ENCODE data around the gene EPG5. TPM values are rescaled to one million over a fixed set of nuclear protein-coding genes. Genes with fewer than 3 reads are reported as not detected.

The EPG5 gene
- total and polyA plus RNA-seq, 2 experiments from 2014 or later = 4.6 to 32.1 TPM

DNA sequence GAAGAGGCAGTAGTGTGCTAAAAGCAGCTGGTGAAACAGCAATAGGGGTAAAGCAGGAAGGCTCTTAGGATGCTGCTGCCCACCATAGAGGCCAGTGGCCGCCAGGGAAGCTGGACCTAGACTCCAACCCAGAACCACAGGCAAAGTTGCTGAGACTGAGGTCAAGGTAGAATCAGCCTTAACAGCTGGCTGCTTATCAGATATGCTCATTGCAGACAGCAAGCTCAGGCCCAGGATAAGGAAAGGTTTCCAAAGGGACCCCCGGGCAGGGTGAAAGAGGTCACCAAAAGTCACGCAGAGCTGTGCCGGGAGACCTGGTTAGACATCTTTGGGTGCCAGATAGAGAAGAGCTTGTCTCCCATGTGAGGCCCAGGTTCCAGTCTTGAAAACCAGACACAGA lies 42.9 kb upstream of the EPG5 start:
- TF ChIP-seq EZH2 (IDR thresholded peaks at IDR 0.05; ENCODE audit: borderline replicate concordance) (no peak), EZH2phosphoT487 (IDR thresholded peaks at IDR 0.05; ENCODE audit: low read depth, severe bottlenecking, unreplicated experiment) (no peak)
- TF ChIP-seq, protein P1, sequence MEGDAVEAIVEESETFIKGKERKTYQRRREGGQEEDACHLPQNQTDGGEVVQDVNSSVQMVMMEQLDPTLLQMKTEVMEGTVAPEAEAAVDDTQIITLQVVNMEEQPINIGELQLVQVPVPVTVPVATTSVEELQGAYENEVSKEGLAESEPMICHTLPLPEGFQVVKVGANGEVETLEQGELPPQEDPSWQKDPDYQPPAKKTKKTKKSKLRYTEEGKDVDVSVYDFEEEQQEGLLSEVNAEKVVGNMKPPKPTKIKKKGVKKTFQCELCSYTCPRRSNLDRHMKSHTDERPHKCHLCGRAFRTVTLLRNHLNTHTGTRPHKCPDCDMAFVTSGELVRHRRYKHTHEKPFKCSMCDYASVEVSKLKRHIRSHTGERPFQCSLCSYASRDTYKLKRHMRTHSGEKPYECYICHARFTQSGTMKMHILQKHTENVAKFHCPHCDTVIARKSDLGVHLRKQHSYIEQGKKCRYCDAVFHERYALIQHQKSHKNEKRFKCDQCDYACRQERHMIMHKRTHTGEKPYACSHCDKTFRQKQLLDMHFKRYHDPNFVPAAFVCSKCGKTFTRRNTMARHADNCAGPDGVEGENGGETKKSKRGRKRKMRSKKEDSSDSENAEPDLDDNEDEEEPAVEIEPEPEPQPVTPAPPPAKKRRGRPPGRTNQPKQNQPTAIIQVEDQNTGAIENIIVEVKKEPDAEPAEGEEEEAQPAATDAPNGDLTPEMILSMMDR (IDR thresholded peaks at IDR 0.05; ENCODE audit: poor library complexity) = no peak
- Histone ChIP-seq H3K27me3 (no peaks in the 10 kb centered on the region), H3K9me2 (replicated peaks; ENCODE audit: insufficient read depth) (no peaks in the 10 kb centered on the region), H2AFZ (no peak overlapping the region), H3K79me2 (no peaks in the 10 kb centered on the region), H3K27ac (no peak overlapping the region), H4K20me1 (ENCODE audit: insufficient read depth, poor library complexity, severe bottlenecking) (no peaks in the 10 kb centered on the region), H3K9me3 (ENCODE audit: low read depth) (no peaks in the 10 kb centered on the region), H3K36me3 (replicated peaks; ENCODE audit: insufficient read depth, low read depth) (no peaks in the 10 kb centered on the region), H3K4me1 (ENCODE audit: insufficient read depth) (no peaks in the 10 kb centered on the region), H3K4me2 (no peak overlapping the region), H3K4me3 (no peak overlapping the region)
- no peak for DNase-seq (ENCODE audit: low spot score)
- 82% methylated on average over 4 of the region's 4 CpGs for WGBS (ENCODE audit: low lambda C conversion rate, missing lambda C conversion rate)

DNA sequence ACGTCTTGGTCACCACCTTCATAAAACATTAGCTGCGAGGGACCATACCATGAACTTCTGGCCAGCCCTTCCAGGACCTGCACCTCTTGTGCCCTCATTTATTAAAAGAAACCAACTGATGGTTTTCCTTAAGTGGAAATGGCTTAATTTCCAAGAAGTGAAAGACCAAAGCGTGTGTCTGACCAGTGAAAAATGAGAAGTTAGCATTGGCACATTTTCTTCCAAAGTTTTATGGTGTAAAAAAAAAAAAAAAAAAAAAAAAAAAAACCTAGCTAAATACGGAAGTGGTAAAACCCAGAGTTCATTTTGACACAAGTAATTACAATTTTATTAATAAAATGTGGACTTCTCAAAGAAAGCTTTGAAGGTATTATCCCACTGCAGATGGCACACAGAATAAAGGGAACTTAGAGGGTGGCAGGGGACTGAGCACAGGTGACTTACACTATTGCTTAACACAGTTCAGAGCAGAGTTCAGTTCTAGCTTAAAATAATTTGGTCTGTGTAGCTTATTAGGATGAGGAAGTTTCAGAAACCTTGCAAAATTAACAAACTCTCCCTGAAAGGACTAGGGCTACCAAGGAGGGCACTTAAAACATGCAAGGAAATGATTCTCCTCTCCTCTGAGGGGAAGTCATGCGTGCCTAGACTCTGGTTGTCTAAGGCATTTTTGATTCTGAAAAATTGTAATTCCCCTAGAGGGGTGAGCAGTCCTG lies 42.2 kb upstream of the EPG5 start:
- 94% methylated on average over 5 of the region's 5 CpGs for WGBS (ENCODE audit: low lambda C conversion rate, missing lambda C conversion rate)
- Histone ChIP-seq H3K4me3 (no peak overlapping the region), H3K9me3 (ENCODE audit: low read depth) (no peaks in the 10 kb centered on the region), H3K27ac (no peak overlapping the region), H3K36me3 (replicated peaks; ENCODE audit: insufficient read depth, low read depth) (no peaks in the 10 kb centered on the region), H3K9me2 (replicated peaks; ENCODE audit: insufficient read depth) (no peaks in the 10 kb centered on the region), H4K20me1 (ENCODE audit: insufficient read depth, poor library complexity, severe bottlenecking) (no peaks in the 10 kb centered on the region), H2AFZ (no peak overlapping the region), H3K27me3 (no peaks in the 10 kb centered on the region), H3K79me2 (no peaks in the 10 kb centered on the region), H3K4me1 (ENCODE audit: insufficient read depth) (no peaks in the 10 kb centered on the region), H3K4me2 (no peak overlapping the region)
- TF ChIP-seq, protein P1 (IDR thresholded peaks at IDR 0.05; ENCODE audit: poor library complexity) = no peak
- TF ChIP-seq EZH2 (IDR thresholded peaks at IDR 0.05; ENCODE audit: borderline replicate concordance) (no peak), EZH2phosphoT487 (IDR thresholded peaks at IDR 0.05; ENCODE audit: low read depth, severe bottlenecking, unreplicated experiment) (no peak)
- no peak for DNase-seq (ENCODE audit: low spot score)

DNA sequence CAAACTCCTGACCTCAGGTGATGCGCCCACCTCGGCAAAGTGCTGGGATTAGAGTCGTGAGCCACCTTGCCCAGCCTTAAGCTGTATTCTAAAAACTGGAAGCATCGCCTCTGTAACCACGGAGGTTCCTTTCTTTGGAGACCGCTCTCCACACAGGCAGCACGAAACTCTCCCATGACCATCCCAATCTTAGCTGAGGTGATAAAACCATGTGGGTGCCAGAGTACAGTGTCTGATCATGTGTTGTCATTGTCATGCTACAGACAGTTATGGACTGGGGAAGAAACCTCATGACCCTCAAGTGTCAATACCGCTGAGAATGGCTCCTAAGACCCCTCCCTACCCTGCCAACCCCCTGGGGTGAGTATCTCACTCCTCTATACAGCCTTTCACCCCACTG lies 41.4 kb upstream of the EPG5 start:
- no peak for TF ChIP-seq EZH2phosphoT487 (IDR thresholded peaks at IDR 0.05; ENCODE audit: low read depth, severe bottlenecking, unreplicated experiment)
- TF ChIP-seq, protein P1 (IDR thresholded peaks at IDR 0.05; ENCODE audit: poor library complexity) = no peak
- TF ChIP-seq EZH2 (IDR thresholded peaks at IDR 0.05; ENCODE audit: borderline replicate concordance) = no peak
- Histone ChIP-seq H3K9me3 (ENCODE audit: low read depth) (no peaks in the 10 kb centered on the region), H3K36me3 (replicated peaks; ENCODE audit: insufficient read depth, low read depth) (no peaks in the 10 kb centered on the region), H2AFZ (no peak overlapping the region), H3K79me2 (no peaks in the 10 kb centered on the region), H3K4me3 (no peak overlapping the region), H4K20me1 (ENCODE audit: insufficient read depth, poor library complexity, severe bottlenecking) (no peaks in the 10 kb centered on the region), H3K9me2 (replicated peaks; ENCODE audit: insufficient read depth) (no peaks in the 10 kb centered on the region), H3K27ac (no peak overlapping the region), H3K27me3 (no peaks in the 10 kb centered on the region), H3K4me1 (ENCODE audit: insufficient read depth) (no peaks in the 10 kb centered on the region), H3K4me2 (no peak overlapping the region)
- no peak for DNase-seq (ENCODE audit: low spot score)
- 97% methylated on average over 8 of the region's 8 CpGs for WGBS (ENCODE audit: low lambda C conversion rate, missing lambda C conversion rate)
